Keratinocyte (primary cell): Measurements from ENCODE around the gene ZBTB4.

ENCODE experiments used
- CTCF ChIP-seq, 3 experiments: IDR thresholded peaks in 1 of 3; conservative IDR thresholded peaks in 1 of 3; optimal IDR thresholded peaks in 1 of 3; 2 replicates in 2 of 3; 3 replicates in 1 of 3; pipeline versions ENCODE3 to v1.5.1; 2011; ENCODE audit warnings: low read length in 3 of 3, mild to moderate bottlenecking in 3 of 3, moderate library complexity in 2 of 3, control low read depth in 1 of 3, inconsistent platforms in 1 of 3; ENCODE audit not compliant: insufficient read depth in 2 of 3; ENCODE audit errors: extremely low read depth in 1 of 3
- EZH2 ChIP-seq: IDR thresholded peaks from one replicate; pipeline ENCODE4 v1.6.1; 2012; ENCODE audit warnings: inconsistent platforms, mild to moderate bottlenecking, low read length, moderate library complexity

GRCh38 chr17:7431231-7431630, 48.2 kb downstream of the ZBTB4 start:
- TF ChIP-seq CTCF (optimal IDR thresholded peaks at IDR 0.05 in 1 of 3, IDR thresholded peaks at IDR 0.05 in 1 of 3, conservative IDR thresholded peaks at IDR 0.05 in 1 of 3; ENCODE audit: extremely low read depth in 1 of 3, insufficient read depth in 2 of 3, low read length in 3 of 3) (no peak), EZH2 (no peak)
